ENCODE data around the gene TGFBR2.

GRCh38 chr3:30622790-30623189, 16.4 kb downstream of the TGFBR2 start:
- no peak for TF ChIP-seq CTCF (IDR thresholded peaks at IDR 0.05; ENCODE audit: insufficient read depth, low read length)
- TF ChIP-seq REST (IDR thresholded peaks at IDR 0.05; ENCODE audit: insufficient replicate concordance, low read depth) = no peak

All from HL-60 (cell line).